UCSD-AML1 (cell line): Measurements from ENCODE around the gene TTC12.

ENCODE experiments used
- DNase-seq: peaks from one replicate; lab custom pipeline; 2025; ENCODE audit not compliant: unreplicated experiment; lab: John Stamatoyannopoulos, UW

The TTC12 gene

DNA sequence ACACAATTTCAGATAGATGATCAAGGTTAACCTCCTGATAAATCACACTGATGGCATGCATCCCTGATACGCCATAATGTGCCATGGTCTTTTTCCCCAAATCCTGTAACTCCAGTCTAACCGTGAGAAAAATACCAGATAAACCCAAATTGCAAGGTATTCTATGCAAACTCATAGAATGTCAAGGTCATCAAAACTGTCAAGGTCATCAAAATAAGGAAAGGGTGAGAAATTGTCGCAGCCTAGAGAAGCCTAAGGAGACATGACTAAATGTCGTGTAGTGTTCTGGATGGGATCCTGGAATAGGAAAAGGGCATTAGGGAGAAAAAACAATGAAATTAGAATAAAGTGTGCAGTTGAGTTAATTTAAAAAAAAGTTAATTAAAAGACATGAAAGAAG lies 4.7 kb downstream of the TTC12 start:
- no peak for DNase-seq

DNA sequence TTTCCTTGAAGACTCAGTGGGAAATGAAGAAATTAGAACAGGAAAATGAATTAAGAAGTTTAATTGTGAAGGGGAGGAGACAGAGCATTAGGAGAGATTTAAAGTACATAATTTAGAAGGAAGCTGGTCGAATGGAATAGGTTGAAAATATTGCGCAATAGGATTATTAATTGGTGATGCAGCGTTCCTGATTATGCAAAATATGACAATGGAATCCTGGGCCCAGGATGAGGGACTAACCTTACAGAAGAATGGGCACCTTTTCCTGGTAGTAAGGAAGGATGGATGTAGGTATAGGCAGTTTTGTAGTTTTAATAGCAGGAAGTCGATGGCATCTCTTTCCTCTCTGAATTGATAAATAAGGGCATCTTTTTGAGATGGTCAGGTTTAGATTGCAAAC lies 7.8 kb downstream of the TTC12 start:
- DNase-seq, result no peak

DNA sequence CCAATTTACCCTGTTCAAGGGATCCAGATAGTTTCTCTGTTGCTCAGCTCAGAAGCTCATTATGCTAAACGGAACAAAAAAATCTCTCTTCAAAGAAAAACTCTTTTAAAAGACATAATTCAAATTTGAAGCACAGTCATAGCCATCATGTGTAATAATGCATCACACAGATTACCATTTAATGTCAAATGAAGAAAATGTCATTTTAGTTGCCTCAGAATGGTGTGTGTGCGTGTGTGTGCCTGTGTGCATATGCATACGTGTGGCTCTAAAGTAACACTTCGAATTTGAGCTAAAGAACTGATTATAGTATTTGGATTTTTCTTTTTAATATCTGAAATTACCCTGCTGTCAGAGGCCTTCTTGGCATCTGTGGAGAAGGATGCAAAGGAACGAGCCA lies 9.9 kb downstream of the TTC12 start:
- no peak for DNase-seq

DNA sequence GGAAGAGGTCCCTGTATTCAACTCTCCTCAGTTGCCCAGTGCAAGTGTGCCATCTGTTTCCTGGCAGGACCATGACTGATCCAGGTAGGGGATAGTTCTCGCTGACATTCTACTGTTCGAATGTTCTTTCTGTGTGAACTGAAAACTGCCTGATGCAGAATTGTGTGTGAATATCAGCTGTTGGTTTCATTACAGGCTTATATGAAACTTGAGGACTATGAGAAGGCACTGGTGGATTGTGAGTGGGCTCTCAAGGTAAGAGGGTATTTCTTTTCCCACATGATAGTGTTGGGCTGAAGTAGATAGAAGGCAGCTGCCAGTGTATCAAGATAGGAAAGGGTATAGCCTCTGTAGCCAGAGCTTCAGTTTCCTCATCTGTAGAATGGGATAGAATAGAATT lies 15.3 kb downstream of the TTC12 start:
- DNase-seq, result no peak

DNA sequence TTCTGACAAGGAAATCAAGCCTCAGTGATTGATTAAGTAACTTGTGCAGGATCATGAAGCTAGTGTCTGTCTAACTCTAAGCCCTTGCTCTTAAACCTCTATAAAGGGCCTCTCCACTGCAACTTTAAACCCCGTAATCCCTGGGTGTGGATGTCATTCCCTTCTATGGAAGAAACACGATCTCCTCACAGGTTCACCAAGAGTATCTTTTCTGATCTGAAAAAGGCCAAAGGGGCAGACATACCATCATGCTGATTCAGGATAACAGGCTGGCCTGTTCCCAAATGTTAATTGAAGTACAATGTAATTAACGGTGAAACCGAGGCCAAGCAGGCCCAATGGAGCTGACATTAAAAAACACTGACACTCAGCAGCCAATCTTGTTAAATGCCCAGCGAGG lies 17.1 kb downstream of the TTC12 start:
- no peak for DNase-seq

DNA sequence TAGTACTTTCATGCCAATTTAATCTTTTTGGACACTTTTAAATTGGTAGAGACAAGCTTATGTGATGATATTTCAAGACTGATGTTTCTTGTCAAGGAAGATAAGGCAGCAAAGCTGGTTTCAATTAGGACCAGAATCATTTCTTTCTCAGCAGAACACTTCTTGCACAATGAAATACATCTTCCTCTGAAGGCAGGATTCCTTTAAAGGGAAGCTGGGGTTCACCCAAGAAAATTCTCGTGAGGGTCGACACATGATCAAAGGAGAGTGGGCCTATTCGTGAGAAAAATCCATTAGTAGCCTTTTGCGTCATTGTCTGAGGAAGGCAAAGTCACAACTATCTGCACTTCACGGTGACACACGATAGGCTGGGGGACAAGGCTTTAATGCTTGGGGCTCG lies 17.6 kb downstream of the TTC12 start:
- DNase-seq, result no peak

DNA sequence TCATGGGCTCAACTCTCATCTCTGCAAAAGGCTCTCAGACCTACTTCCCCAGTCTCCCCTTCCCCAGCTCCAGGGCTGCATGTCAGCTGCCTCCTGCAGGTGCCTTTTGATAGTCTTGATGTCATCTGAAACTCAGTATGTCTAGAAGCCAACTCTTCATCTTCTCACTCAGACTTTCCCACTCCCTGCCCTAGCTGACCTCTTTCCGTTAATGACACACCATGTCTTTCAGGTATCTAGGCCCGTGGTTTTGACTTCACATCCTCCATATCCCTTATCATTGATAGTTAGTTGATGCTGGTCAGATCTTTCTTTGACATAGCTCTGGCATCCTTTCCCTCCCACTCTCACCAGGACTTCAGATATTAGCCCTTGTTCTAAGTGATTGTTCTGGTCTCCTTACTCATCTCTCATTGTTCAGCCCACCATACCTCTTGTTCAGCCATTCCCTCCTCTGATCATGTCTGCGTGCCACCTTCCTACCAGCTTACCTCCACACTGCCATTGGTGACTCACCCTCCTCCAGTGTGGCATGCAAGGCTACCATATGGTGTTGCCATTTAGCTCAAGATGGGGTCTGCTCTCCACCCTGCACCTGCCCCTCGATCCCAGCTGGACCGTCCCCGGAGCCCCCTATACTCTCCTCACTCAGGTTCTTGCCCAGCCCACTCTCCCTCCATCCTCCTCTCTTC lies 18.4 kb downstream of the TTC12 start:
- no peak for DNase-seq

DNA sequence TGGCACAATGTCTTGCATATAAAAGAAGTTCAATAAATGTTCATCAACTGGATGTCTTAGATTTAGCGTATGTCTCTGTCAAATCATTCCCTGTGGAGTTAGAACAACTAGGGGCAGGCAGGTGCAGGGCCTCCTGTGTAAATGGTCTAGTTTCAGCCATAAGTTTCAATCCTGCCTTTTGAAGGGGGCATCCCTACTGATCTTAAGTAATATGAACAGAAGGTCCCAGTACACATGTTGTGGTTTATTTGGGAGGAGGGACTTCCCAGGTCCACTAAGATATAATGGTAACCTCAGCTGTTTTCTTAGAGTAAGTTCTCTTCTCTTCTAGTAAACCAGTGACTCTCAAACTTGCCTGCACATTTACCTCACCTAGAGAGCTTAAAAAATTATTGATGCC lies 19.8 kb downstream of the TTC12 start:
- DNase-seq, result no peak

DNA sequence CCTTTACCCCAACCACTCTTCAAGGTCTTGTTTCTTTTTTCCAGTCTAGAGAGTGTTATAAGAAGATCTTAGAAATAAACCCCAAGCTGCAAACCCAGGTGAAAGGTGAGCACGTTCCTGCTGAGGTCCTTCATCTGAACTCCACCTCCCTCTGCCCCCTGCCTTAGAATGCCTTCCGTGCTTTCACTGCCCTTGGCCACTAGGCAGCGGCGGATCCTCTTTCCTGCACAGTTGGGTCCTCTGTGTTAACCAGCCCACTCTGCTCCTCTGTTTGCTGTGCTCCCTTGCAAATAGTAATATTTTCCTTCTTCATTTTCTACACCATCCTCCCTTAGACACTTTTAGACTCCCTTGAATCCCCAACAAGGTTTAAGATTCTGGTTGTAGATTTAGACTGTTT lies 24.3 kb downstream of the TTC12 start:
- no peak for DNase-seq

DNA sequence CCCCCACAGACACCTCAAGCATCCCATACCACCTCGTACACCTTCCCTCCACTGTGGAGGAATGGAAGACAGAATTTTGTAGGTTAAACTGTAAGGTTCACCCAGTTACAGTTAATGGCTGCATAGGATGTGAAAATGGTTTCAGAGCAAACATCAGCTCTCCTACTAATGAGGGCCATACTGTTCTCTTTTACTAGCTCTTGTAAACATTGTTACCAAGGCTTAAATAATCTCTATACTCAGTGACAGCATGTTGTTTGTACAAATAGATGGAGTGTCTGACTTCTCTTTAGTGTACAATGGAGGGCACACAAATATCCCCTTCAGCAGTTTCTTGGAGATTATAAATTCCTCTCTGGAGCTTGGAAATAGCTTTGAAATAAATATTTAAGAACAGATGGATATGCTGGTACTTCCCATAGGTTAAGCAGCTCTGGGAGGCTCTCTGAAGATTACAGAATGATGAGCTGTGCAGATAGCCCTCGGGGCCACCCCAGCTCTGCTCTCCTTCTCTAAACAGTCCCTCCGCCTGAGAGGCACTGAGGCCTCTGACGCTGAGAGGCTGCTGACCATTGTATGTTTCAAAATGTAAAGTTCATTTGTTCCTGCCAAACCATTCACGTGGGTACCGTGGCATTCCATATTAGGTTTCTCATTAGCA lies 25.7 kb downstream of the TTC12 start:
- no peak for DNase-seq

DNA sequence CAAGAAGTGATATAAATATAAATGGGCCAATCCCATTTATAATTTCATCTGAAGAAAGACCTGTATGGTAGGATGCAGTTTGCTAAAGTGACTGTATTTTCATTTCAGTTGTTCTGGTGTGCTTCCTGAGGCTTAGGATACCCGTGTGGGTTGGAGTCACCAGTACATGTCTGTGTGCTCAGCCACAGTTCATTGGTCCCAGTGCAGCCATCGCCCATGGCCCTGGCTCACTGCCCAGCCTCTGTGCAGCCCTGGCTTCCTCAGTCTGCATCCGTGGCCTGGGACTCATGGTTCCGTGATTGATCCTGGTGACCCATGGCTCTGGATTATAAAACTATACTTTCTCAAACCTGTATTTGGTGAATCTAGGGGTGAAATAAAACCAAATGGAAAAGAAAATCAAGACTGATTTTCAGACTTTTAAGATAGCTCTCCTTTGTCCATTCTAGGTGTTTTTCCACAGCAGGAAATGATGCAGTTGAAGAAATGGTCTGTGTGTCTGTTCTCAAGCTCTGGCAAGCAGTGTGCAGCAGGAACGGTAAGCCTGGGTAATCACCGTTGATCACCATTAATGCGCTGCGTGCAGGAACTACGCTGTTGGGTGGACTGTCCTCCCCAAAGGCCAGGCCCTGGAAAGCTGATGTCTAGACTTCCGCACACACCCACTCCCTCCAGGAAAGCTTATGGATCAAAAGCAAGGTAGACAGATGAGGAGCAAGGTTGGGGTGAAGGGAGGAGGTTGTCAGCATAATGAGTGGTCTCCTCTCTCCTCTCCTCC lies 27.2 kb downstream of the TTC12 start:
- DNase-seq, result no peak

DNA sequence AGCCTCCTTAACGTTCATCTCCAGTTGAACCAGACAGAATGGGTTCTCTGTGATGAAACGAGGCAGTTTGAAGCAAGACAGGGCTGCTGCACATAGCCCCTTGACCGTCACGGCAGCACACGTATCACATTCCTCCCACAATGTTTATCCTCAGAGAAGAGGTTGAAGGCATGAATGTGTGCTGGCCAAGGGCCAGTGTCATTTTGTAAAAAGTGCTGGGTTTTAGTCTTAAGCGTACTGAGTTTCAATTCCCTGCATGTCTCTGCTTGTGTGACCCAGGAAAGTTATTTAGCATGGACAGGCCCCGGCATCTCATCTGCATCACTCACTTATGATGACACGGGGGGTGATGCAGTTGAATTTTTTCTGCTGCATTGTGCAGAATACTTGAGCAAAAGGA lies 31.6 kb downstream of the TTC12 start:
- DNase-seq, result no peak

DNA sequence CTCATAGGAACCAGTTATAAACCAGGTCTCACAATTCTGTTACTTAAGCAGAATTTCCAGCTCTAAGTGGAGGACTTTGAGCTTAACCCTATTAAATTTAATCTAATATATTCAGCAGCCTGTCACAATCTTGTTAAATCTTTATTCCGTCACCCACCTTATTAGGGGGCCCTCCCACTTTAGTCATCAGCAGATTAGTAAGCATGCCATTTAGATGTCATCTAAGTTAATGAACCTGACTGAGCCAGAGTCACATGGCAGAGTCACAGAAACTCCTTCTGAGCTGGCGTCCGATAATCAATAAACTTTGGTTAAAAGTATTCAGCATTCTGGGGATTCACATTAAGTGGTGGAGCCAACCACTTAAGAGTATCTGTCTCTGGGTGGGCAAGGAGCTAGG lies 35.1 kb downstream of the TTC12 start:
- DNase-seq, result no peak

DNA sequence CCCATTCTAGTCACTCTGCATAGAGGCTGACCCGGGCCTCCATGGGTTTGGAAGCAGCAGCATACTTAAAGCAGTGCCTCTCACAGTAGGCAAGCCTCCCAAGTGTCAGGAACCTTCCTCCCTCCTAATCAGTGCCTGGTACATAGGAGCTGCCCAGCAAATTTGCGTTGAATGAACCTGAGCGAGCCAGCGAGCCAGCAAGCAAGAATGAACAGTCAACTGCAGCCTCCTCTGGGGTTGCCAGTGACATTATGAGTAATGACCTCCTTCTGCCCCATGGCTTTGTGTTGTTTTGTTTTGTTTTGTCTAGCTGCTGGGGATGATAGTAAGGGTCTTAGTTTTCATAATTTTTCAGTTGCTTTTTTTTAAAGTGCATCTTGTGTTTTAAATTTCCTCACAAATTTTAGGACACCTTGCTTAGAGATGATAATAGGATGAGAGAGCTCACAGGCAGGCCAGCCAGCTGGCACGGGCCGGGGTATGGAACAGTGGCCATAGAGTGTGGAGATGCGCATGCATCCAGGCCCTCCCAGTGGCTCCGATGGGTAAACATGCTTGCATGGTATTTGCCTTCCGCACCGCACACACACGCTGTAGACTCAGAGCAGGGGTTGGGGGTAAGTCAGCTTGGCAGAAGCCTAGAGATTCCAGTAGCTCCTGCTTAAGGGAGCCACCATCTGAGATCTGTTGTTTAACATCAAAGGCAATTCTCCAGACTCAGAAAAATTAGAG lies 36.1 kb downstream of the TTC12 start:
- DNase-seq, result no peak

DNA sequence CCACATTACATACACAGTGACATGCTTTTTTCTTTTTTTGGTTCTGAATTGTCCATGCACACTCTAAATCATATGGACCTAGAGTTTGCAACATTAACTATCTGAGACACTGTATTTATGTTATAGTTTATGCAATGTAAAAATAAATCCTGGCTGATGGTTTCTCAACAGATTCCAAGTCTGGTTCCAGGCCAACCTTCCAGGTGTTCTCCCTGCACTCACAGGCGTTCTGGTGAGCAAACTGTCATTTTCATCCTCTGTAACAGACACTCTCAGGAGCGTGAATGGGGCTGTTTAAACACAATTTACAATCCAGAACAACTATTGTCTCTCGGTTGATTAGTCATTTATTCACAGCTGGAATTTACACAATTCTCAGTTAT lies 36.7 kb downstream of the TTC12 start:
- DNase-seq, result no peak

DNA sequence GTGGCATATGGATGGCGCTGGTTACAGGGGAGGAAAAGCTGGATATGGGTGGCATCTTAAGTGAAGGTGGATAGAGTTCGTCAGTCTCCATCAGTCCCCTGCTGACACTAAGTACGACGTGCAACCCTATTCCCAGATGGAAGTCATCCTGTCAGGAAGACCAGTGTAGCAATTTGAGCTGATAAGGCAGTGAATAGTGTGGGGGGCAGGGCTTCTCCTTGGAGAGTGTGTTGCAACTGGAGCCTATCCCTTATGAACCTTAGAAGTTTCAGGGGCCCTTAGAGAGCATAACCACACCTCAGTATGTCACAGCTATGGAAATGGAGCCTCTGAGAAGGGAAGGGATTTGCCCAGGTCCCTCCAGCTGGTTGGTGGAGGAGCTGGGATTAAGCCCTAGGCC lies 37.1 kb downstream of the TTC12 start:
- no peak for DNase-seq

DNA sequence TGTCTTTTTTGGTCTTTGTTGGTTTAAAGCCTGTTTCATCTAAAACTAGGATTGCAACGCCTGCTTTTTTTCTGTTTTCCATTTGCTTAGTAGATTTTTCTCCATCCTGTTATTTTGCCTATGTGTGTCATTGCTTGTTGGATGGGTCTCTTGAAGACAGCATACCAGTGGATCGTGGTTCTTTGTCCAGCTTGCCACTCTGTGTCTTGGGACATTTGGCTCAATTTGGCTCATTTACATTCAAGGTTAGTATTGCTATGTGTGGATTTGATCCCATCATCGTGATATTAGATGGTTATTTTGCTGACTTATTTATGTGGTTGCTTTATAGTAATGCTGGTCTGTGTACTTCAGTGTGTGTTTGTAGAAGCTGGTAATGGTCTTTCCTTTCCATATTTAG lies 41.8 kb downstream of the TTC12 start:
- DNase-seq, result no peak

DNA sequence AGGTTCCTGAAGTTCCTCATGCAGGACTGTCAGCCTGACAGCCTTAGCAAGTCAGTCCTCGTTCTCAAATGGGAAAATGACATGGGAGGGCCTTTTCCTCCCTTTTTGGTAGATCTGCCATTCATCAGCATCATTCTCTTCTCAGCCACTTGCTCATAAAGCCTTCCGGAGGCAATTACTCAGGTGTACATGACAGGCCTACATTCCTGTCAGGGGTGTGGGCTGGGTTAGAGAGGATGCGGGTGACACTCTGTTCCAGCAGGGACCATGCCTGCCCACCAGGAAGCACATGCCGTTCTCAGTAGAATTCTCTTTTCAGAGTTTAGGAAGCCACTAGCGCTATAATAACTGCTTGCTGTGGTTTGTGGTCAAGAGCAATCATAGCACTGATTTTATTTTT lies 49.0 kb downstream of the TTC12 start:
- no peak for DNase-seq

DNA sequence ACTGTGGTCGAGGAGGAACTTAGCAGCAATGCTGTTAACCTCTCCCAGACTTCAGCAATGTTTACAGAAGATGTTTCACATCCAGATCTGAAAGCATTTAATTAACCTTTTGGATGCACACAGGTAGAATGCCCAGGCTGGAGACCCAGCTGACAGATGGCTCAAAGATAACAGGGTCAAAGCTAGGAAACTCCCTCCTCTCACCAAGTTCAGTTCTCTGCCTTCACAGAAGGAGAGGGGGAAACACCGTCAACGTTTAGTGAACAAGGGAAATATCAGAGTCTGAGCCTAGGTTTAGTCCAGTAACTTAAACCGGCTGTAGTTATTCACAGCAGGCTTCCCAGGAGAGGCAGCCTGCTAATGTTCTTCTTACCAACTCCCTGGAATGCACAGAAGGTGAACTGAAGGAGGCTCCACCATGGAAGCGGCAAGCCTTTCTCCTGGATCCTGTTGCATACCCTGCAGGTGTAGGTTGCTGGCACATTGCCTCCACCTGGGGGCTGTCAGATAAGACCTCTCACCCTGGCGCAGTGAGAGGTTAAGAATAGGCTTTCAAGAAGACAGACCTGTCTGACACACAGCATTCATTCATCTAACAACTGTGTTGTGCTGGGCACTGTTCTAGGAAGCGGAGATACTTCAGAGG lies 49.7 kb downstream of the TTC12 start:
- no peak for DNase-seq

DNA sequence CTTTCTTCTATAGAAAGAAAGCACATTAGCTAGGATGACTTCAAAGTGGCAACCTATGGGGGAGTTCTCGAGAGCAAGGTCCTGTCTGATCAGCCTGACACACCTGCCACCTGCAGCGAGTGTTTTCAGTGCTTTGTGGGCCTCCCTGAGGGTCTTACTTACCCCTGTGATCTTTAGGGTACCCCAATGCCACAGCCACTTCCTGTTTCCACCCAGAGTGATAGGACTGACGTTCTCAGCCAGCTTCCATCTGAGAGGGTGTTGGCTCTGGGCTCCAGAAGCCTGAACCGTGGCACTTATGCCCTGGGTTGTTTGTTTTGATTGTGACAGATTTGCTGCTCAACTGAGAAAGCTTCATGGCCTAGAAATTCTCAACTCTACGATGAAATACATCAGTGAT lies 51.5 kb downstream of the TTC12 start:
- no peak for DNase-seq

DNA sequence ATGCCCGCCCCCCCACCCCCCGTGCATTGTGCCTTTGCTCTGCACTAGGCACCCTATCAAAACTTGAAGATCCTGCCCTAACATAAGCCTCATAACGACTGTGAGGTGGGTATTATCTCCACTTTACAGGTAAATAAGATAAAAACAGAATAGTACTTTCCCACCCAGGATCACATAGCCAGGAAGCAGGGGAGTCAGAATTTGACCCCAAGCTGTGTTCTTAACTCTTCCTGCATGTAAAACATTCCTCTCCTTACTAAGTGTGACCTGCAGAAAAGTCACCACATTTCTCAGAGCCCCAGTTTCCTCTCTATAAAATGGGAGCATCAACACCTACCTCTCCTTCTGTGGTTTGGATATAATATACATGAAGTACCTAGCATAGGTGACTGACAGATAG lies 55.0 kb downstream of the TTC12 start:
- no peak for DNase-seq
